GM18907 (cell line): ENCODE measurements around the gene POLD4.

ENCODE experiments used
- ATAC-seq: cut with Tn5 transposase; IDR thresholded peaks from one replicate; pipeline ENCODE4 v1.9.1; 2021; ENCODE audit warnings: mild to moderate bottlenecking, moderate library complexity; ENCODE audit not compliant: unreplicated experiment

POLD4 gene

DNA sequence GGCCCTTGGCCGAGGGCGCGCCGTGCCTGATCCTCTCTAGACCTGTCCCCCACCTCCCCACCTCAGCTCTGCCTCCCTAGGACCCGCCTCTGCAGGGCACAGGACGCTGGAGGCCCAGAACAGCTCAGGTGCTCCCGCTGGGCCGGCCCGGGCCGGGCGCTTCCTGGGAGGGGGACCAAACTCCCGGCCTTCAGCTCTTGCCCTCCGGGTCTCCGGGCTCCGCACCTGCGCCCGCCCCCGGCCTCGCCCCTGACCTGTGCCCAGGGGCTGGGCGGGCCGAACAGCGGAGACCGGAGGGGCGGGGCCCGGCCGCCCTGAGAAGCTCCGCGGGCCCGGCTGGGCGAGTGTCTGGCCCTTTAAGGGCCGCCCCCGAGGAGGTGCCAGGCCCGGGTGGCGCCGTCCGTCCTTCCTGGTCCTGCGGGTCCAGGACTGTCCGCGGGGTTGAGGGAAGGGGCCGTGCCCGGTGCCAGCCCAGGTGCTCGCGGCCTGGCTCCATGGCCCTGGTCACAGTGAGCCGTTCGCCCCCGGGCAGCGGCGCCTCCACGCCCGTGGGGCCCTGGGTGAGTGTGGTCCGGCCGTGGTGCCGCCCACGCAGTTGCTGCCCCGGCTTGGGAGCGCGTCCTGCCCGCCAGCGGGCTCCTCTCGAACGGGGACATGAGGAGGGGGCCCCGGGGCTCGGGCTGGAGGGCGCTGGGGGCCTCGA lies 50.1 kb downstream of the POLD4 start, which contains the start of gene SSH3:
Gene SSH3 (plus strand): TSS at position 399 of the 703 bp plus-strand sequence. CDS start 96 bp downstream, at position 495.
- no peak for ATAC-seq

DNA sequence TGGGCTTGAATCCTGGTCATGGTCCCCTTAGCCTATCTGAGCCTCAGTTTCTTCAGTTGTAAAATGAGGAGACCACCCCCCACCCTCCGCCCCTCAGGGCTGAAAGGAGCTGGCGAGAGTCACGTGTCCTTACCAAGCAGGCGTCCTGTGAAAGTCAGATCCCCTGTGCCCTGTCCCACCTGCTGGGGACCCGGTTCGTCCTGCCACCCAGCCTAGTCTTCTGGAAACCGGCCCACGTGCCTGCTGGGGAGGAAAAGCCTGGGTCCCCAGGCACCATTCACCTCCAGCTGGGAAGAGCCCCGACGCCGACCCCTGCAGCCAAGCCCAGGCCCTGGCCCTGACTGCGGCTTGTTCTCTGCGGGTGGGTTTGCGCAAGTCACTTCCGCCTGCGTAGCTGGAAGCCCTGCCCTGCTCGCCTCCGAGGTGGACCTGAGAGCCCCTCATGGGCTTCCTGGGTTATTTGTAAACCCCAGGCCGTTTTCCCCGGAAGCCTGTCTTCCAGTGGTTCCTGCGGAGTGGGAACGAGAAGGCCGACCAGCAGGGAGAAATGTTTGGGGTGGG lies 50.7 kb downstream of the POLD4 start:
- no peak for ATAC-seq

DNA sequence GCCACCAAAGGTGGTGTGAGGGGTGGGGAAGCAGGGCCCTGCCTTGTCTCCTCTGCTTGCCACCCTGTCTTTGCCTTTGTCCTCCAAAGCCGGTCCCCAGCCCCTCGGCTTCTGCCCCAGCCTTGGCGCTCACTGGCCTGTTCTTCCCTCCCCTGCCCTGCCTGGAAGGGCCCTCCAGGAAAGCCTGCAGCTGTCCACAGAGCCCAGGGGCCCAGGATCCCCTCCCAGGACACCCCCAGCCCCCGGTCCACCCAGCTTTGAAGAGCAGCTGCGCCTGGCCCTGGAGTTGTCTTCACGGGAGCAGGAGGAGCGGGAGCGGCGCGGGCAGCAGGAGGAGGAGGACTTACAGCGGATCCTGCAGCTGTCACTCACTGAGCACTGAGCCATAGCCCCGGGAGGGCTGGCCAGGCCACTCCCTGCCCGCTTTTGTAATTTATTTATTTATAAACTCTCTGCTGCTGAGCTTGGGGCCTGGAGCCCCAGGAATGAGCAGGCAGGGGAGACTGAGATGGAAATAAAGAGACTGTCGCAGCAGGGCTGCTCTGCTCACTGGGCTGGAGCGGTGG lies 51.3 kb downstream of the POLD4 start:
- ATAC-seq = no peak

DNA sequence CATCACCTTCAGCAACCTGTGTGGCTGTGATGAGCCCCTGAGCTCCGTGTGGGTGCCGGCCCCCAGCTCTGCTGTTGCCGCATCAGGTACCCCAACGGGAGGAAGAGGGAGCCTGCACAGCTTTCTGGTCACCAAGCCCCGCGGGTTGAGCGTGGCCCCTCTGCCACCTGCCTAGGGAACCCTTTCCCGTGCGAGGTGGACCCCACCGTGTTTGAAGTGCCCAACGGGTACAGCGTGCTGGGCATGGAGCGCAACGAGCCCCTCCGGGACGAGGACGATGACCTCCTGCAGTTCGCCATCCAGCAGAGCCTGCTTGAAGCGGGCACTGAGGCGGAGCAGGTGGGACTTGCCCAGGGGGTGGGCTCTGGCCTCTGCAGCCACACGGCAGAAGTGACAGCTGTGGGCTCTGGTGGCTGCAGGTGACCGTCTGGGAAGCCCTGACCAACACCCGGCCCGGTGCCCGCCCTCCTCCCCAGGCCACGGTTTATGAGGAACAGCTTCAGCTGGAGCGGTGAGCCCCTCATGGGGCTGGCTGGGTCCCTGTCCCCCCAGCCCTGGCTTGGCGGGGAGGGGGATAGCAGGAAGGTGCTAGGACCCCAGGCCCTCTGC lies 51.9 kb downstream of the POLD4 start:
- ATAC-seq = no peak
